GM15510 (cell line): Measurements from ENCODE around the gene CHRNB1.
A peak's percentile ranks its signal among the peaks of the same experiment; 100 is the strongest.
"Not testable (repeated sequence)": the region's sequence is repeated elsewhere in the genome, so short reads cannot be mapped to it uniquely, and the experiment has no call there.

Source experiments
- POLR2A ChIP-seq: IDR thresholded peaks from 3 replicates; pipeline ENCODE4 v1.6.1; 2011; ENCODE audit warnings: borderline replicate concordance; ENCODE audit not compliant: insufficient read length; ENCODE audit errors: extremely low read depth

Gene CHRNB1

DNA sequence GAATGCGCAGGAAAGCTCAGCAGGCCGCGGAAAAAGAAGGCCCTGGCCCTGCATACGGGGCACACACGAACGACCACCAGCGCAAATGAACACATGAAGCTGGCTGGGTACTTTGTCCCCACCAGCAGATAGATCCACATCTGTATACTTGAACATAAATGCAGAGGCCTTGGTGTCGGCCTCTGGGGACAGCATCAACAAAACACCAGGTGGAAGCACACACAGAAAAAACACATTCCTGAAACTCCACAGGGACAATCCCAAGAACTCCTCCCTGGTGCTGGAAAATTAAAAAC, 35.2 kb downstream of the CHRNB1 start:
- TF ChIP-seq POLR2A = no peak

DNA sequence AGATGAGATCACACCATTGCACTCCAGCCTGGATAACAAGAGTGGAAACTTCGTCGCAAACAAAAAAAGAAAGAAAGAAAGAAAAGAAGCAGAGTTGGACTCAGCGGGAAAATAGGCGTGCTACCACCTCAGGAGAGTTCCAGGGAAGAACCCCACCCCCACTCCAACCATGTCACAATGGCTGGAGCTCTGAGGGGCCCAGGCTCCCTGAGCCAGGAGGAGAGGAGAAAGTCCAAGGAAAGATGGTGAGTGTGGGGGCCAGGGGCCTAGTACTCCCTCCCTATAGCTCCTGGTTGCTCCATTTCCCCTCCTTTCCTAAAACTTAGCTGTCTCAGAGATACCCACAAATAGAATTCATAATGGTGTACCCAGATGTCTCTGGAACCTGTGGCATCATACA, 36.4 kb downstream of the CHRNB1 start, which contains the start of gene SLC35G6:
TSS of gene SLC35G6 (plus strand) at position 172 of the 400 bp plus-strand sequence. CDS start at position 243, 71 bp downstream.
- TF ChIP-seq POLR2A = not testable (repeated sequence)

DNA sequence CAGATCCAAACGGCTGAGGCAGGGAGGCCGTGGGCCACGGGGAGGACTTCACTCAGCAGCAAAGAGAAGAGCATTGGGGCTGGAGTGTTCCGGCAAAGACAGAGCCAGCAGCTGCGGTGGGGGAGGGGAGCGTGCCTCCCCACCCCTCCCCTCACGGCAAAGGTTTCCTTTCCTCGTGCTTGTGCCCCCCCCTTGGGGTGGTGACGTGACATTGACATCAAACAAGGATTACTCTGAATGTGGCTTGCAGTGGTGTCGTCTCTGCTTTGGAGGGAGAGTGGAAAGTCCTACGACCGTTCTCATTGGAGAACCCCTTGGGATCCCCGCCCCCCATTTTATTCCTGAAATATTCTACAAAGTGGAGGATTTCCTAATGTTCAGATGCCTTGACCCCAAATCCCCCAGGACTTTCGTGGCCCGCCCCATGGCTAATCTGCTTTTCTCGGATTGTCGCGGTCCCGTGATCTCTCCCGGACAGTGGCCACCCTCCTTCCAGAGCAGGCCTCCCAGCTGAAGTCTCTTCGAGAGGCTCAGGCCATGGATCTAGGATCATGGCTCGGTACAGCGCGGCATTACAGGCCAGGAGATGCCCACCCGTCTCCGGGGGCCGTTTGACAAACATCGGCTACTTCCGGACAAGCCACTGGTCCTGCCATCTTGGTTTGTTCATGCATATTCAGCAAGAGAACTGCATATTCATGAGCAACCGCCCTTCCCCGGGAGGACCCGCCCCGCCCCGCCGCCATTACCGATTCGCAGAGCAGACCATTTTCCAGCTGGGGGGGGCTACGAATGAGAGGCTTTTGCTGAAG, 38.6 kb downstream of the CHRNB1 start:
- TF ChIP-seq POLR2A = peak; percentile 64

DNA sequence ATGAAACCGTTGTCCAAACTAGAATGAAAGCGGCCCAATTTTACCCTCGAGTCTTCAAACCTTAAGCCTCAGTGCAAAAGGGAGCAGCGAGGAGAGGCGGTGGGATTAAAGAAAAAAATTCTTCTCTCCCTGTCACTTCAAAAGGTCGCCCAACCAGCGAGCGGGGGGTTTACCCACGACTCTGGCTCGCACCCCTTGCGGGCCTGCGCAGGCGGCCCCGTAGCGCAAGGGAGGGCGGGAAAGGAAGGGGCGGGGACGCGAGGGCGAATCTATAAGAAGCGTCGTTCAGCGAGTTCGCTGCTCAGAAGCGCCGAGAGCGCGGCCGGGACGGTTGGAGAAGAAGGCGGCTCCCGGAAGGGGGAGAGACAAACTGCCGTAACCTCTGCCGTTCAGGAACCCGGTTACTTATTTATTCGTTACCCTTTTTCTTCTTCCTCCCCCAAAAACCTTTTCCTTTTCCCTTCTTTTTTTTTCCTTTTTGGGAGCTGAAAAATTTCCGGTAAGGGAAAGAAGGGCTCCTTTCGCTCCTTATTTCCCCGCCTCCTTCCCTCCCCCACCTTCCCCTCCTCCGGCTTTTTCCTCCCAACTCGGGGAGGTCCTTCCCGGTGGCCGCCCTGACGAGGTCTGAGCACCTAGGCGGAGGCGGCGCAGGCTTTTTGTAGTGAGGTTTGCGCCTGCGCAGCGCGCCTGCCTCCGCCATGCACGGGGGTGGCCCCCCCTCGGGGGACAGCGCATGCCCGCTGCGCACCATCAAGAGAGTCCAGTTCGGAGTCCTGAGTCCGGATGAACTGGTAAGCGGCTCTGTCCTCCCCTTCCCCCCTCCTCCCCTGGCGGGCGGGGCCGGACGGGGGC, 39.4 kb downstream of the CHRNB1 start, which contains the start of gene POLR2A:
TSS of gene POLR2A (plus strand) at position 300 of the 852 bp plus-strand sequence.
- TF ChIP-seq POLR2A = peak; percentile 100

DNA sequence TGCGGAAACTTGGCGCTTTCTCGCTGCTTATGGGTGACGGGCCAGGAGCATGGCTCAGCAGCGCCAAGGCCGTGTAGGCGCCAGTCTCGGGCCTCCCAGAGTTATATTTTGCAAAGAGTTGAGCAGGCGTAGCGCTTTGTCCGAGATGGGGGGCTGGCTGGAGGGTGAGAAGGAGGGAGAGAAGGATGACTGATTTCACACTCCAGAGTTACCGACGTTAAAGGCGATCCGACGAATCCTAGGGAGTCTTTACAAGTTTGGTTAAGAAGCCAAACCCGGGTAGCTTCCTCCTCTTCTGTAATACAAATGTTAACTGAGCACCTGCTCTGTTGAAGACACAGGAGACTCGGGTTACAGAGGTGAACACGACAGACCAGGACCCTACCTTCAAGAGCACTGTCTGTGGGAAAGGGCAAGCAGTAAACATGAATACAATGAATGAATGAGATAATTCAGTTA, 40.1 kb downstream of the CHRNB1 start:
- TF ChIP-seq POLR2A = no peak

DNA sequence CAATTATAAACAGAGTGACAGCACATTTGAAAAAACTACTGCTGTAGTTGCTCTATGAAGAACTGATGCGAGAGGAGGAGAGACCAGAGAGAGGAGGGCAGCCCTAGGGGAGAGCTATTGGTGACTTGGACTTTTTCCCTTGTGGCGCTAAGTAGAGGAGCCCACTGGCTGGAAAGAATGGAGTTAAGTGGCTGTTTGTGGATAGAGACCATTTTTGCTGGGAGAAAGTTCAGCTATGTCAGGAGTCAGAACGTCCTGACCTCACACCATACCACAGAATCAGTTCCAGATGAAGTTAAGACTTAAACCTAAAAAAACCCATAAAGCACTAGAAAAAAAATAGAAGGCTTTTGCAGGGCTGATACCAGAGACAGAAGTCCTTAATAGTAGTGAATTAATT, 41.3 kb downstream of the CHRNB1 start:
- no peak for TF ChIP-seq POLR2A

DNA sequence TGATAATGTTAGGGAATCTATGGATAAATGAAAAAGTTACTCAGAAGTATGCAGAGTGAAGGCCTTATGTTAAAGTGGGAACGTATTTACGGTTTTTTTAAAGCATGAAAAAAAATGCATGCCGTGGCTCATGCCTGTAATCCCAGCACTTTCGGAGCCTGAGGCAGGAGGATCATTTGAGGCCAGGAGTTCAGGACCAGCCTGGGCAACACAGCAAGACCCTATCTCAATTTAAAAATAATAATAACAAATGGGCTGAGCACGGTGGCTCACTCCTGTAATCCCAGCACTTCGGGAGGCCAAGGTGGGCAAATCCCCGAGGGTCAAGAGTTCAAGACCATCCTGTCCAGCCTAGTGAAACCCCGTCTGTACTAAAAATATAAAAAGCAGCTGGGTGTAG, 45.3 kb downstream of the CHRNB1 start:
- TF ChIP-seq POLR2A = no peak

DNA sequence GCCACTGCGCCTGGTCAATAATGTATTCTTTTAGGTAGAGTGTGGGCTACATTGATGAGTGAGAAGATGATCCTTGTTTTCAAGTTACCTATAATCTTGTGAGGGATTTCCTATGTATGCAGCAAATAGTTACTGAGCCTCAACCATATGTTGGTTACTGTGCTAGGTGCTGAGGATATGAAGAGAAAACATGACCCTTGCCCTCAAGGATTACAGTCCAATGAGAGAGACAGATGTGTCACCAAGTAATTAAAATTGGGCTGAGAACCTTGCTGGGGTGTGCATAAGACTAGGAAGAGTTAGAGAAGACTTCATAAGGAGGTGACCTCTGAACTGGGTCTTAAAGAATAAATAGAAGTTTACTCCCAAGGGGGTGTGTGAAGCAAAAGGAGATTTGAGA, 46.7 kb downstream of the CHRNB1 start:
- TF ChIP-seq POLR2A = no peak

DNA sequence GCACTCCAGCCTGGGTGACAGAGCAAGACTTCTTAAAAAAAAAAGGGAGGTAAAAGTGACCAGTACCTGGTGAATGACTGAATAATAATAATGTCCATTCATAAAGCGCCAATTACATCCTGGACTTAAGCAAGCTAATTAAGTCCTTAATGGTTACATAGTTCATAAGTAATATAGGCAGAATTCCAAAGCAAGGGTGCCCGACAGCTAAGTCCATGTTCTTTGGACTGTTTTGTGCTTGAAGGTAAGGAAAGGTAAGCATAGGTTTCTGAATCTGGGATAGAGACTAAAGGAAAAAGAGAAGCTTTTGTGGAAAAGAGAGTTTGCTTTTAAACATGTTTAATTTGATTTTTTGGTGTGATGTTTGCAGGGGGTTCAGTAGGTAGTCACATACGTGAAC, 49.1 kb downstream of the CHRNB1 start:
- TF ChIP-seq POLR2A = no peak

DNA sequence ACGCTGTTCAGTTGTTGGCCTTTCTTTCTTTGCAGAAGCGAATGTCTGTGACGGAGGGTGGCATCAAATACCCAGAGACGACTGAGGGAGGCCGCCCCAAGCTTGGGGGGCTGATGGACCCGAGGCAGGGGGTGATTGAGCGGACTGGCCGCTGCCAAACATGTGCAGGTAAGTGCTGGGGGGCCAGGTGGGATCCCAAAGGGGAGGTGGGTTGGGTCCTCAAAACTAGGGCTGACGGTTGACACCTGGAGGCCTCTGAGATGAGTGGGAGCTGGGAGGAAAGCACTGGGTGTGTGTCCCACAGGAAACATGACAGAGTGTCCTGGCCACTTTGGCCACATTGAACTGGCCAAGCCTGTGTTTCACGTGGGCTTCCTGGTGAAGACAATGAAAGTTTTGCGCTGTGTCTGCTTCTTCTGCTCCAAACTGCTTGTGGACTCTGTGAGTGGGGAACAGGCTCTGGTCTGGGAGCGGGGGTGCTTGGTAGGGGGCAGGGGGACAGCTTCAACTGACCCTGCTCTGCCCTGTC, 51.1 kb downstream of the CHRNB1 start:
- no peak for TF ChIP-seq POLR2A

DNA sequence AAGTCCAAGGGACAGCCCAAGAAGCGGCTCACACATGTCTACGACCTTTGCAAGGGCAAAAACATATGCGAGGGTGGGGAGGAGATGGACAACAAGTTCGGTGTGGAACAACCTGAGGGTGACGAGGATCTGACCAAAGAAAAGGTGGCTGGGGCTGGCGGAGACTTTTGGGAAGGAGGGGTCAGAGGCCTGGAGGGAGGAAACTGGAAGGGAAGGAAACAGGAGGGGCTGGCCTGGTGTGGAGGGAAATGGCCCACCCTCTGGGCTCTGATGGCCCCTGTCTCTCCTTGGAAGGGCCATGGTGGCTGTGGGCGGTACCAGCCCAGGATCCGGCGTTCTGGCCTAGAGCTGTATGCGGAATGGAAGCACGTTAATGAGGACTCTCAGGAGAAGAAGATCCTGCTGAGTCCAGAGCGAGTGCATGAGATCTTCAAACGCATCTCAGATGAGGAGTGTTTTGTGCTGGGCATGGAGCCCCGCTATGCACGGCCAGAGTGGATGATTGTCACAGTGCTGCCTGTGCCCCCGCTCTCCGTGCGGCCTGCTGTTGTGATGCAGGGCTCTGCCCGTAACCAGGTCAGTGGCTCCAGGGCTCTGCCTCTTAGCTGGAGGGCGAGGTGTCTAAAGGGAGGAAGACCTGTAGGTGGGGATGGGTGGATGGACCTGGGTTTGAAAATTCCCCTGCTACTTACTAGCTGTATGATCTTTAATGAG, 51.8 kb downstream of the CHRNB1 start:
- TF ChIP-seq POLR2A = no peak

DNA sequence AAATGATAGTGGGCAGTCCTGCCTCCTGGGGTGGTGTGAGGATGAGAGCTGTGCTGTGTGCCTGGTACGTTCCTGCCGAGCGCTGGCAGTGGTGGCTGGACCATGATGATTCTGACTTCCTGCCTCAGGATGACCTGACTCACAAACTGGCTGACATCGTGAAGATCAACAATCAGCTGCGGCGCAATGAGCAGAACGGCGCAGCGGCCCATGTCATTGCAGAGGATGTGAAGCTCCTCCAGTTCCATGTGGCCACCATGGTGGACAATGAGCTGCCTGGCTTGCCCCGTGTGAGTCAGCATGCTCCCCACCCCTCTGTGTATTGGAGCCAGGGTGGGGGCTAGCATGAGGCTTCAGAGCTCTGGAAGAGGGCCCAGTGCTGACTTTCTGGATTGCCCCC, 52.4 kb downstream of the CHRNB1 start:
- TF ChIP-seq POLR2A = no peak

DNA sequence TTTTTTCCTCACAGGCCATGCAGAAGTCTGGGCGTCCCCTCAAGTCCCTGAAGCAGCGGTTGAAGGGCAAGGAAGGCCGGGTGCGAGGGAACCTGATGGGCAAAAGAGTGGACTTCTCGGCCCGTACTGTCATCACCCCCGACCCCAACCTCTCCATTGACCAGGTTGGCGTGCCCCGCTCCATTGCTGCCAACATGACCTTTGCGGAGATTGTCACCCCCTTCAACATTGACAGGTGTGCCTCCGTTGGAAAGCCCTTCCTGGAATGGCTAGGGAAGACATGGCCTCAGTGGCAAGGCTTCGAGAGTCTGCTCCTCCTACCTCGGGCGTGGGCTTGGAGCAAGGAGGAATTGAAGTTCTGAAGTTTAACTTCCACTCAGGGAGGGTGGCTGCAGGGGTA, 52.8 kb downstream of the CHRNB1 start:
- no peak for TF ChIP-seq POLR2A

DNA sequence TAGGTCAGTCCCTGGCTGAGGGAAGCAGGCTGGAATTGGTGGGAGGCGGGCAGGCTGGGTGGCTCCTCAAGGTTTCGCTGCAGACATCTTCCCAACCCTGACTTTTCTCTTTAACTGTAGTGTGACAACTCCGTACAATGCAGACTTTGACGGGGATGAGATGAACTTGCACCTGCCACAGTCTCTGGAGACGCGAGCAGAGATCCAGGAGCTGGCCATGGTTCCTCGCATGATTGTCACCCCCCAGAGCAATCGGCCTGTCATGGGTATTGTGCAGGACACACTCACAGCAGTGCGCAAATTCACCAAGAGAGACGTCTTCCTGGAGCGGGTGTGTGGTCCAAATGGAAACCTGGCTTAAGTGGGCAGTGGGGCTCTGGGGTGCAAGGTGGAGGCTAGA, 54.3 kb downstream of the CHRNB1 start:
- no peak for TF ChIP-seq POLR2A

DNA sequence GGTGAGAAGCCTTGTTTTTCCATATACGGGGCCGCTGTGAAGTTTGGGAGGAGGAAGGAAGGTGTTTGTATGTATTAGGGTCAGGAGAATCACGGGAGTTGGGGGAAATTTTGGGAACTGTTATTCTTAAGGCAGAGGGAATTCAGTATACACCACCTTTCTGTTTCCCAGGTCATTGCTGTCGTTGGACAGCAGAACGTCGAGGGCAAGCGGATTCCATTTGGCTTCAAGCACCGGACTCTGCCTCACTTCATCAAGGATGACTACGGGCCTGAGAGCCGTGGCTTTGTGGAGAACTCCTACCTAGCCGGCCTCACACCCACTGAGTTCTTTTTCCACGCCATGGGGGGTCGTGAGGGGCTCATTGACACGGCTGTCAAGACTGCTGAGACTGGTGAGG, 56.9 kb downstream of the CHRNB1 start:
- no peak for TF ChIP-seq POLR2A
